Measurements from ENCODE around the gene B4GALT5. TPM values are rescaled to one million over a fixed set of nuclear protein-coding genes. Genes with fewer than 3 reads are reported as not detected.

Gene B4GALT5
- total RNA-seq, 1 donor from 2014 or later = 46.1 TPM

GRCh38 chr20:49601153-49601924 is 112.3 kb downstream of the B4GALT5 start:
- TF ChIP-seq CTCF (IDR thresholded peaks at IDR 0.05) = no peak
- no peak for ATAC-seq

GRCh38 chr20:49599746-49600113 is 113.9 kb downstream of the B4GALT5 start:
- ATAC-seq (no peak), DNase-seq (no peak)
- no peak for TF ChIP-seq CTCF (IDR thresholded peaks at IDR 0.05)
- Histone ChIP-seq H3K4me1 (peaks cover 22% of the 10 kb centered on the region), H3K27me3 (no peaks in the 10 kb centered on the region), H3K27ac (no peak overlapping the region), H3K36me3 (no peaks in the 10 kb centered on the region), H3K9me3 (no peaks in the 10 kb centered on the region), H3K4me3 (no peak overlapping the region)
- intact Hi-C loops (cut with DNase I) = no loop called here

More at GRCh38 chr20:49601153-49601924, 112.3 kb downstream of the B4GALT5 start:
- Histone ChIP-seq H3K4me3 (no peak overlapping the region), H3K4me1 (peaks cover 9% of the 10 kb centered on the region), H3K27me3 (no peaks in the 10 kb centered on the region), H3K27ac (no peak overlapping the region), H3K36me3 (no peaks in the 10 kb centered on the region), H3K9me3 (no peaks in the 10 kb centered on the region)
- intact Hi-C loops (cut with DNase I) = no loop called here
- no peak for DNase-seq

- Histone ChIP-seq H3K4me1 (peaks cover 37% of the 10 kb centered on the region), H3K9me3 (no peaks in the 10 kb centered on the region), H3K27me3 (no peaks in the 10 kb centered on the region), H3K36me3 (no peaks in the 10 kb centered on the region), H3K27ac (no peak overlapping the region), H3K4me3 (no peak overlapping the region)
- ATAC-seq (no peak), DNase-seq (no peak)
- no peak for TF ChIP-seq CTCF (IDR thresholded peaks at IDR 0.05)
- intact Hi-C loops (cut with DNase I) = no loop called here
Observed at GRCh38 chr20:49597825-49598395, 115.8 kb downstream of the B4GALT5 start.

- H3K4me1 ChIP-seq = peaks cover 45% of the 10 kb centered on the region
- H3K27me3 ChIP-seq = no peaks in the 10 kb centered on the region
- intact Hi-C loops (cut with DNase I) = no loop called here
- H3K36me3 ChIP-seq = no peaks in the 10 kb centered on the region
- no peak for TF ChIP-seq CTCF (IDR thresholded peaks at IDR 0.05)
- H3K9me3 ChIP-seq = no peaks in the 10 kb centered on the region
- peak; percentile 7 for ATAC-seq
- DNase-seq = no peak
- H3K4me3 ChIP-seq = no peak overlapping the region
- peak overlapping the region; percentile 72 for H3K27ac ChIP-seq
Observed at GRCh38 chr20:49595811-49596561, 117.7 kb downstream of the B4GALT5 start.

GRCh38 chr20:49595346-49595745 is 118.3 kb downstream of the B4GALT5 start:
- peaks cover 52% of the 10 kb centered on the region for H3K4me1 ChIP-seq
- H3K27me3 ChIP-seq = no peaks in the 10 kb centered on the region
- no peak overlapping the region for H3K4me3 ChIP-seq
- peak overlapping the region; percentile 72 for H3K27ac ChIP-seq
- H3K36me3 ChIP-seq = no peaks in the 10 kb centered on the region
- intact Hi-C loops (cut with DNase I) = no loop called here
- no peak for DNase-seq
- no peaks in the 10 kb centered on the region for H3K9me3 ChIP-seq
- ATAC-seq = no peak
- TF ChIP-seq CTCF (IDR thresholded peaks at IDR 0.05) = no peak
